ENCODE results near the gene UTS2R.
"Not testable (repeated sequence)": the region's sequence is repeated elsewhere in the genome, so short reads cannot be mapped to it uniquely, and the experiment has no call there.

The UTS2R gene

DNA sequence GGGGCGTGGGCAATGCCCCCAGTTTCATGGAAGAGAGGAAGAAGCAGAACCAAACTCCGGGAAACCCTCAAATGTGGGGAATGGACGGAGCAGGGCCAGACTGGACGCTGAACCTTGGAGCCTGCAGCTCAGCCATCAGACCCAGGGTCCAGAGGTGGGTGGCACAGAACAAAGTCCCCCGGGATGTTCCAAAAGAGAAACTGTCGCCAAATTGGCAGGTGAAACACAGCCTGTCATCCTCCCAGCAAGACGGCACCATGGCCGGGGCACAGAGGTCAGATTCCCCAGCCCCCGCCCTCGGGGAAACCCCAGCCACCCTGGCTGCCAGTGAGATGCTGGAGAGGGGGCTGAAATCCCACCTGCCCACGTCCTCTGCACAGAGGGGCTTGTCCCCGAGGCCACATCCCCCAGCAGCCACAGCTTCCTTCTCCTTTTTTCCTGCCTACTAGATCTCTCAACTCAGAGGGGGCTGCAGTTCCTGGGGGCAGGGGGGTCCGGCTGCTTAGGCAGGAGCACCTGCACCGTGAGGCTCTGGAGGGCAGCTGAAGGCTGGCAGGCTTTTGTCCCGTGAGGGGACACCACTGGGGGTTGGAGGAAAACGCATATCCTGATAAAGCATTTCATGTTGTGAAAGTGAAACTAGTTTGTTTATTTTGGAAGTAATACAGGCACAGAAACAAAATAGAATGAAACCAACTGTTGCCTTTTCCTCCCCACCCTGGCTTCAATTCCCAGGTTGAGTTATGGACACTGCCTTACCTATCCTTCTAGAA is 36.8 kb upstream of the UTS2R start:
- no peak for DNase-seq

- no peak for DNase-seq
Measured at GRCh38 chr17:82338858-82339633, 32.5 kb upstream of the UTS2R start.

- no peak for DNase-seq
Measured at GRCh38 chr17:82339634-82340580, 31.7 kb upstream of the UTS2R start.

DNA sequence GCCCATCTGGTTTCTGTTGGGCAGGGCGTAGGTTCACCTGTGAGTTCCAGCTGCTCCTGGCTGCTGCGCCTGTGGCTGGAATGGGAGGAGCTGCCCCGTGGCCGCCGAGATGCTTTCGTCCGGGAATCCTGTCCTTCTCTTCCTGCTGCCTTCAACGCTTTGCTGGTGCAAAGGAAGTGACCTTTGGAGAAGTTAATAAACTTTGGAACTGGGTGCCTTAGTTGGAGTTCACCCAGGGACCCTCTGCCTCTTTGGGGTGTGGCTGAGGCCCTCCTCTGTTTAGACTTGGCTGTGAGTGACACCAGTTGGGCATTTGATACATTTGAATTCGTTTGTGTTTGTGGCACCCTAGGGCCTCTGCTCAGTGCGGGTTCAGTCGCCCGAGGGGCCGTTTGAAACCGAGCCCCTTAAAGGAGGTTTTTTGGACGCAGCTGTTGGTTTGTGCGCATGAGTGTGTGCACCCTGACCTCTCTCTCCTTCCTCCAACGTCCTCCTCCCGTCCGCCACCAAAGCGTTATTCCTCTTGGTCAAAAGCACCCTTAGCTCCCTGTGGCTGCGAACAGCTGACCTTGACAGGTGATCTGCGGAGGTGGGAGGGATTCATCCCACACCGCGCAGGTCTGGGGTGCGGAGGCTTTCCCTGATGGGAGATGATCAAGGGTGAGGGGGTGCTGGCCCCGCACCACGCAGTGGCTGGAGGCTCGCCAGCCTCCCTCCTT is 29.0 kb upstream of the UTS2R start:
- DNase-seq, result no peak

GRCh38 chr17:82343560-82343959 is 28.0 kb upstream of the UTS2R start:
- DNase-seq, result no peak

DNA sequence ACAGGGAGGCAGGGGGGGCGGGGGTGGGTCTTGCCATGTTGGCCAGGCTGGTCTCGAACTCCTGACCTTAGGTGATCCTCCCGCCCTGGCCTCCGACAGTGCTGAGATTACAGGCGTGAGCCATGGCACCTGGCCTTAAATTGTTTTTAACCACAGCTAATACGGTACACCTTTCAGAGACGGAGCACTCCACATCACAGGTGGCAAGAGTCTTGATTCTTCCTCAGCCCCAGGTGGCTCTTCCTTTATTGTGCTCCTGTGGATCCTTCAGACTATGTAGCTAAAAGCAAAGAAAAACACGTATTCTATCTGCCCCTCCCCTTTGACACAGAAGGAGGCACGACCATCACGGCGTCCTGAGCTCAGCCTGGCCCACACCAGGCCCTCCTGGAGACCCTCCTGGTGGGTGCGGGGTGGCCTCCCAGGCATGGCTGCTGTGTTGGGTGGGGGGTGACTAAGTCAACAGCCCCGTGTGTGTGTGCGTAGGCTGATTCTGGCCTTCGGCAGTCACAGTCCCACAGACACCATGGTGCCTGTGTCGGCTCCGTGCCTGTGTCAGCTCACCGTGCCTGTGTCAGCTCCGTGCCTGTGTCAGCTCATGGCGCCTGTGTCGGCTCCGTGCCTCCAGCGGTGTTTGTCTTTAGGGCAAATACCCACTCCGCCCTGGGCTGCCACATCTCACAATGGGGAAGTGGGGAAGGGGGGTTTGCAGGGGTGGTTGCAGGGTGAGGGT is 27.2 kb upstream of the UTS2R start:
- no peak for DNase-seq

DNA sequence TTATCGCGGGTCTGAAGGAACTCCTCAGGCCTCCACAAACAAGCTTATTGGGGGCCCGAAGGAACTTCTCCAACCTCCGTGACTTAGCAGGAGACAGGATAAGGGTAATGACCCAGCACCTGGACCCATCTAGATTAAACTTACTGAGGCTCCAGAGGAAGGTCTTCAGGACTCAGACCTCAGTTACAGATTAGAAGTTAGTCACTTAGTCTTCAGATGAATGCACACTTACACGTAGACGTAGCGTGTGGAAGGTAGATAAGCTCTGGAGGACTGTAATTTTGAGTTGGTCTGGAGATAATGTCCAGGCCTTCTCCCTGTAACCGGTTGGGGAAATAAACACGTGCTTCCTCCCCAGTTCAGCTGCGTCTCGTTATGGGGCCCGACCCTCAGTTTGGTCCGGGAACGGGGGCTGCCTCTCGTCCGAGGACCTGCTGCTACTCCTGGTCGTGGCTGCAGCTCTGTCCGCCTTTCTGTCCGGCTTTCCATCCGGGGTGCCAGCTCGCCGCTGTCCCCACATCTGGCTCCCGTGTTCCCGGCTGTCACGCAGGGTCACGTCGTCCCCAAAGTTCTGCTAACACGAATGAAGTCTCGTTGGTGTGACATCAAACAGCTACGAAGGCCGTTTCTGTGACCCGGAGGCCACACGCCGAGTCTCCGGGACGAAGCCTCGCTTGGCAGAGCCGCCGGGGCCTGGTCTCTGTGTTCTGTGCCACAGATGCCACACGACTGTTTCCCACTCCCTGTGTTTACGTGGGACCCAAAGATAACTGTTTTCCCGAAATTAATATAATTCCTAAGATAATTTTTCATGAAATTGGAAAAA is 26.2 kb upstream of the UTS2R start:
- DNase-seq, result no peak

DNA sequence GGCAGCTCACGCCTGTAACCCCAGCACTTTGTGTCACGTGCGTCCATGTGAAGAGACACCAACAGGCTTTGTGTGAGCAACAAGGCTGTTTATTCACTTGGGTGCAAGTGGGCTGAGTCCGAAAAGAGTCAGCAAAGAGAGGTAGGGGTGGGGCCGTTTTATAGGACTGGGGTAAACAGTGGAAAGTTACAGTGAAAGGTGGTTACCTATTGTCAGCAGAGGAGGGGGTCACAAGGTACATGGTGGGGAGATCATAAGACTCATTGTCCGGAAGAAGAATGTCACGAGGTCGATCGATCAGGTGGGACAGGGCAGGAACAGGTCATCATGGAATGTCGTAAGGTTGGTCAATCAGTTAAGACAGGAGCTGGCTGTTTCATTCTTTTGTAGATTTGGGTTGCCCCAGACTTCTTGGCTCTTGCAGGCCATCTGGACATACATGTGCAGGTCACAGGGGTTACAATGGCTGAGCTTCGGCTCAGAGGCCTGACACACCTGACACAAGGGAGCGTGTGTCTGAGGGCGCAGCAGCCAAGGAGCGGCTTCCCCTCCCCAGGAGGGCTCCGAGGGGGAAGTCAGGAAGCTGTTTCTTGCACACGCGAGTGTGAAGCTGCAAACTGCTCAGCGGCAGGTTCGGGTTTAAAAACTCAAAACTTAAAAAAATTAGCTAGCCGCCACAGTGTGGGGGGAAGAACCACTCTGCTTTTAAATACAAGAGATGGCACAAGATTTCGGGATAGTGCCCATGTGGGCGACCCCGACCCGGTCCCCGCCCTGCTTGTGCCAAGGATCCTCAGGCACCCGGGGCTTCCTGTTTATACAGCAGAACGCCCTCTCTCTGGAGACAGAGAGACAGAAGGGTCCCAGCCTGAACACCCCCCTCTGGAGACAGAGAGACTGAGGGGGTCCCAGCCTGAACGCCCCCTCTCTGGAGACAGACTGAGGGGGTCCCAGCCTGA is 24.9 kb upstream of the UTS2R start:
- DNase-seq, result no peak

DNA sequence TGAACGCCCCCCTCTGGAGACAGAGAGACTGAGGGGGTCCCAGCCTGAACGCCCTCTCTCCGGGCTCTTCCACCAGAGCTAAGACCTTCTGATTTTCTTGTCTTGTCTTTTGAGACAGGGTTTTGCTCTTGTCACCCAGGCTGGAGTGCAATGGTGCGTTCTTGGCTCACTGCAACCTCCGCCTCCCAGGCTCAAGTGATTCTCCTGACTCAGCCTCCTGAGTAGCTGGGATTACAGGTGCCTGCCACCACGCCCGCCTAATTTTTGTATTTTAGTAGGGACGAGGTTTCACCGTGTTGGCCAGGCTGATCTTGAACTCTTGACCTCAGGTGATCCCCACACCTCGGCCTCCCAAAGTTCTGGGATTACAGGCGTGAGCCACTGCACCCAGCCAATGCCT is 23.6 kb upstream of the UTS2R start:
- DNase-seq, result not testable (repeated sequence)

GRCh38 chr17:82348434-82348833 is 23.1 kb upstream of the UTS2R start:
- DNase-seq, result no peak

- DNase-seq, result no peak
Measured at GRCh38 chr17:82348866-82349265, 22.7 kb upstream of the UTS2R start.

DNA sequence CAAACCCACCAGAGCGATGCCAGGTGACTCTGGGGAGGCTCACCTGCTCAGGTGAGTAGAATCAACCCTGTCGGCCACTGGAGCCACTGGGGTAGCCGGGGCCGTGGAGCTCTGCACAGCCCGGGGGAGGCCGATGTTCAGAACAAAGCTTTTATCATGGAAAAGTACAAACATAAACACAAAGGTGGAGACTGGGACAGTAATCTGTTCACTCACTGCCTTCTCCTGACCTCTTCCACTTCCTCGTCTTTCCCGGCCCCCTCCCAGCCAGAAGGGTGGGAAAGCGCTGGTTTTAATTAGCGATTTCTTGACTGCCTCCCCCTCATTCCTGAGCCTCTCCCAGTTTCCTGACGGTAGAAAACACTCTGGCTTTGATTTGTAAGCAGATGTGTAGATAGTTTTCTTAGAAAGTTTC is 22.3 kb upstream of the UTS2R start:
- DNase-seq, result no peak

- DNase-seq, result no peak
Measured at GRCh38 chr17:82350182-82351030, 21.2 kb upstream of the UTS2R start.

DNA sequence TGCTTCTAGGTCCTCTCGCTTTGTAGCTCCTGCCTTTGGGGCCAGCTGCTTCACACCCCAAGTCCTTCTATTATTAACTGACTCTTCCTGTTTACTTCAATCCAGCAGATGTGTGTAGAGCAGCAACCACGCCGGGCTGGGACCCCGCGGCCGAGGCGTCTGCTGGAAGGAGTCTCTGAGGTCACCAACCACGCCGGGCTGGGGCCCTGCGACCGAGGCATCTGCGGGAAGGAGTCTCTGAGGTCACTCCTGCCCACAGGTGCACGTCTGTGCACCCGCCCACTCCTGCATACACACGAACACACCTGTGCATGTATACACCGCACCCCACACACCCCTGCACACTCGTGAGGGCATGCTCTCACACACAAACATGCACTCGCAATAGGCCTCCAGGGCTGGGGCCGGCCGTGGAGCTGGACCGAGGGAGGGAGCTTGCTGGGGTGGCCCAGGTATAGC is 20.3 kb upstream of the UTS2R start:
- DNase-seq, result no peak

DNA sequence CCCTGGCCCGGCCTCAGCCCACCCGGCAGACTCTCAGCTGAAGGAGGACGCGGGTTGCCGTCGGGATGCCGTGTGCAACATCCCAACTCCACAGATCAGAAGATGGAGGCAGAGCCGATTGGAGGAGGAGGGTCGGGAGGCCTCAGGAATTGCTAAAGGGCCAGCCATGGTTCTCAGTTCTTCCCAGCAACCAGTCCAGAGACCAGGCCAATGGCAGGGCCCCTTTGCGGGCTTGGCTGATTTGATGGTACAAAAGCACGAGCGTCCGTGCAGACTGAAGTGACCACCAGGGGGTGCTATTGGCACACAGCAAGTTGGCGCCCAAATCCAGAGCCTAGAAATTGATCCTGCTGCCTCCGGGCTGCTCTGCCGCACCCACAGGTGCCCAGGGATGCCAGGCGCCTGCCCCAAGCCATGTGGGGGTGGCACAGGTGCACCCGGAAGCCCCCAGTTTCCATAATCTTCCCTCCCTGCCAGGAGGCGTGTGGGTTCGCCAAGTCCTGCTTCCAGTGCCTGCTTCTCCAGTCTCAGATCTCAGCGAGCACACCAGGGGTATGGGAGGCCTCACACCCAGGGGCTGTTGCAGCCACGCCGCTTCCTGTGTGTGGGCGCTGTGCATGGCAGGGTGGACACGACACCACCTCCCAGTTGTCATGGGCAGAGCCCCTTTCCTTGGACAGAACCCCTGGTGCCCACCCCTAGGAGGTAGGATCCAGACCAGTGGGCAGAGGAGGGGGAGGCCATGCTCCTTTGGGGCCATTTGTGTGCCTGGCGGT is 19.7 kb upstream of the UTS2R start:
- peak; percentile 77 for DNase-seq

DNA sequence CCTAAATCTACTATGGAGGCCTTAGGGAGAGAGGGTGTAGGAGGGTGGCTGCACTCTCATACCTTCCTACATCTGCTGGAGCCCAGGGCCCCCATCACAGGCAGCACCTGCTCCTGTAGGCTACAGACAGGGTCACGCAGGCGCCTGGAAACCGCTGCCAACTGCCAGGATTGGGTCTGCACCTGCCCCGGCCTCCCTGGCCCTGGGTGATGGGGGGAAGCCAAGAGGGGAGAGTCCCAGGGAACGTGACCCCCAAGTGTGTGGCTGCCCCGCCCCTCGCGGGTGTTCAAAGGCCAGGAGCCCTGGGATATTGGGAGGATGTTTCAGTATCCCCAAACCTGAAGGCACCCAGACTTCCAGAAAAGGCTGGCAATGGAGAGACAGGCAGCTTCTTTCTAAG is 18.1 kb upstream of the UTS2R start:
- no peak for DNase-seq

DNA sequence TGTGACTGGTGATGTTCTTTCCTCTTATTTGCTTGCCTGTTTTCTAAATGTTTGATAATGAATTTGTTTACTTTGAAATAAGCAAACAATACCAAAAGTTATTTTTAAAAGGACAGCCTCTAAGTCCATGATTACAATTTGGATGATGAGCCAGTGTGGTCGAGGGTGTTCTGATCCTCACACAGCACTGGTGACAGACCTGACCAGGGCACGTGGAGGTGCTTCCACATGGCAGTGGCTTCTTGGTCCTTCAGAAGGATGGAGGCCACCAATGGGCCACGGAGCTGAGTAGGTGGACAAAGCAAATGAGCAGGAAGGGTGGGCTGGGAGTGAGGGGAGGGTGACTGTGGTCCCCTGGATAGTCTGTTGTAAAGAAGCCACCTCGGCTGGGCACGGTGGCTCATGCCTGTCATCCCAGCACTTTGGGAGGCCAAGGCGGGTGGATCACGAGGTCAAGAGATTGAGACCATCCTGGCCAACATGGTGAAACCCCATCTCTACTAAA is 16.7 kb upstream of the UTS2R start:
- no peak for DNase-seq
